Measurements from ENCODE around the gene KANSL1. TPM values are rescaled to one million over a fixed set of nuclear protein-coding genes. Genes with fewer than 3 reads are reported as not detected.

KANSL1 gene
- polyA plus RNA-seq, 1 donor from 2014 or later, result 65.0 TPM

- Histone ChIP-seq H3K36me3 (ENCODE audit: insufficient read depth, low read length) (no peaks in the 10 kb centered on the region), H3K27me3 (ENCODE audit: insufficient read depth, low read depth, low read length) (no peaks in the 10 kb centered on the region), H3K4me3 (ENCODE audit: low read length) (no peak overlapping the region), H3F3A (ENCODE audit: insufficient read depth, low read length, poor library complexity, severe bottlenecking) (no peaks in the 10 kb centered on the region), H3K9me2 (ENCODE audit: insufficient read depth, low read length) (no peaks in the 10 kb centered on the region), H3K27ac (ENCODE audit: low read length) (no peak overlapping the region), H2AFZ (ENCODE audit: low read depth, low read length) (no peak overlapping the region), H3K9me3 (ENCODE audit: low read length) (no peaks in the 10 kb centered on the region), H3K4me2 (ENCODE audit: low read length) (no peak overlapping the region), H3K79me2 (replicated peaks; ENCODE audit: insufficient read depth, low read length) (no peaks in the 10 kb centered on the region), H4K20me1 (ENCODE audit: insufficient read depth) (no peaks in the 10 kb centered on the region), H3K9ac (ENCODE audit: low read length) (no peak overlapping the region)
- TF ChIP-seq POLR2AphosphoS5 (IDR thresholded peaks at IDR 0.05) (no peak), SMC3 (conservative IDR thresholded peaks at IDR 0.05; ENCODE audit: poor library complexity) (no peak), CTCF (IDR thresholded peaks at IDR 0.05; ENCODE audit: poor library complexity, severe bottlenecking) (no peak), TAF1 (IDR thresholded peaks at IDR 0.05; ENCODE audit: low read depth) (no peak), EZH2 (IDR thresholded peaks at IDR 0.05; ENCODE audit: borderline replicate concordance, insufficient read depth, low read length, poor library complexity, severe bottlenecking) (no peak), EP300 (conservative IDR thresholded peaks at IDR 0.05; ENCODE audit: poor library complexity, severe bottlenecking) (no peak), MXI1 (conservative IDR thresholded peaks at IDR 0.05; ENCODE audit: poor library complexity, severe bottlenecking) (no peak), RAD21 (conservative IDR thresholded peaks at IDR 0.05) (no peak), REST (IDR thresholded peaks at IDR 0.05; ENCODE audit: borderline replicate concordance) (no peak)
These were observed 136.4 kb downstream of the KANSL1 start for GRCh38 chr17:46056800-46057304.

GRCh38 chr17:46053911-46054534, 139.2 kb downstream of the KANSL1 start:
- Histone ChIP-seq H4K20me1 (ENCODE audit: insufficient read depth) (no peaks in the 10 kb centered on the region), H3K36me3 (ENCODE audit: insufficient read depth, low read length) (no peaks in the 10 kb centered on the region)
- no peak for TF ChIP-seq EP300 (conservative IDR thresholded peaks at IDR 0.05; ENCODE audit: poor library complexity, severe bottlenecking)
- no peak for TF ChIP-seq POLR2AphosphoS5 (IDR thresholded peaks at IDR 0.05)
- TF ChIP-seq EZH2 (IDR thresholded peaks at IDR 0.05; ENCODE audit: borderline replicate concordance, insufficient read depth, low read length, poor library complexity, severe bottlenecking), result no peak
- TF ChIP-seq TAF1 (IDR thresholded peaks at IDR 0.05; ENCODE audit: low read depth), result no peak
- TF ChIP-seq CTCF (IDR thresholded peaks at IDR 0.05; ENCODE audit: poor library complexity, severe bottlenecking), result no peak
- TF ChIP-seq REST (IDR thresholded peaks at IDR 0.05; ENCODE audit: borderline replicate concordance), result no peak
- TF ChIP-seq RAD21 (conservative IDR thresholded peaks at IDR 0.05), result no peak
- no peak for TF ChIP-seq SMC3 (conservative IDR thresholded peaks at IDR 0.05; ENCODE audit: poor library complexity)
- no peak for TF ChIP-seq MXI1 (conservative IDR thresholded peaks at IDR 0.05; ENCODE audit: poor library complexity, severe bottlenecking)

More at GRCh38 chr17:46053911-46054534, 139.2 kb downstream of the KANSL1 start:
- H3K4me2 ChIP-seq (ENCODE audit: low read length), result no peak overlapping the region
- H2AFZ ChIP-seq (ENCODE audit: low read depth, low read length), result no peak overlapping the region
- no peak overlapping the region for H3K4me3 ChIP-seq (ENCODE audit: low read length)
- H3F3A ChIP-seq (ENCODE audit: insufficient read depth, low read length, poor library complexity, severe bottlenecking), result no peaks in the 10 kb centered on the region
- no peak overlapping the region for H3K27ac ChIP-seq (ENCODE audit: low read length)
- H3K9me2 ChIP-seq (ENCODE audit: insufficient read depth, low read length), result no peaks in the 10 kb centered on the region
- no peaks in the 10 kb centered on the region for H3K79me2 ChIP-seq (replicated peaks; ENCODE audit: insufficient read depth, low read length)
- no peaks in the 10 kb centered on the region for H3K9me3 ChIP-seq (ENCODE audit: low read length)
- H3K9ac ChIP-seq (ENCODE audit: low read length), result no peak overlapping the region
- H3K27me3 ChIP-seq (ENCODE audit: insufficient read depth, low read depth, low read length), result no peaks in the 10 kb centered on the region
